DMS 273 (cell line): Measurements from ENCODE around the gene ADAD2.
"Not testable (repeated sequence)": the region's sequence is repeated elsewhere in the genome, so short reads cannot be mapped to it uniquely, and the experiment has no call there.

Source experiments
- DNase-seq: peaks from one replicate; lab custom pipeline; 2025; ENCODE audit not compliant: unreplicated experiment; lab: John Stamatoyannopoulos, UW

ADAD2 gene

GRCh38 chr16:84195201-84196093, 4.5 kb downstream of the ADAD2 start:
- no peak for DNase-seq

DNA sequence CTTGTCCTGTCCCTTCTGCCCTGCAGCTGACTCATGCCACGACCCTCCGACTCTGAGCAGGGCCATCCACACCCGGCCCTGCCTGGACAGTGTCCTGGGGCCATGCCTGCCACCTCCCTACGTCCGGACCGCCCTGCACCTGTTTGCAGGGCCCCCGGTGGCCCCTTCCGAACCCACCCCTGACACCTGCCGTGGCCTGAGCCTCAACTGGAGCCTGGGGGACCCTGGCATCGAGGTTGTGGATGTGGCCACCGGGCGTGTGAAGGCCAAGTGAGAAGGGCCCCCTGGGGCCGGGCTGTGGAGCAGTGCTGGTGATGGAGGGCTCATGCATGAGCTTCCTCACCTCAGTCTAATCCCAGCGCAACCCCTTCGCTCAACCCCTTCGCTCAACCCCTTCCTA, 5.1 kb downstream of the ADAD2 start:
- DNase-seq = no peak

GRCh38 chr16:84196727-84197394, 5.9 kb downstream of the ADAD2 start:
- DNase-seq = no peak

DNA sequence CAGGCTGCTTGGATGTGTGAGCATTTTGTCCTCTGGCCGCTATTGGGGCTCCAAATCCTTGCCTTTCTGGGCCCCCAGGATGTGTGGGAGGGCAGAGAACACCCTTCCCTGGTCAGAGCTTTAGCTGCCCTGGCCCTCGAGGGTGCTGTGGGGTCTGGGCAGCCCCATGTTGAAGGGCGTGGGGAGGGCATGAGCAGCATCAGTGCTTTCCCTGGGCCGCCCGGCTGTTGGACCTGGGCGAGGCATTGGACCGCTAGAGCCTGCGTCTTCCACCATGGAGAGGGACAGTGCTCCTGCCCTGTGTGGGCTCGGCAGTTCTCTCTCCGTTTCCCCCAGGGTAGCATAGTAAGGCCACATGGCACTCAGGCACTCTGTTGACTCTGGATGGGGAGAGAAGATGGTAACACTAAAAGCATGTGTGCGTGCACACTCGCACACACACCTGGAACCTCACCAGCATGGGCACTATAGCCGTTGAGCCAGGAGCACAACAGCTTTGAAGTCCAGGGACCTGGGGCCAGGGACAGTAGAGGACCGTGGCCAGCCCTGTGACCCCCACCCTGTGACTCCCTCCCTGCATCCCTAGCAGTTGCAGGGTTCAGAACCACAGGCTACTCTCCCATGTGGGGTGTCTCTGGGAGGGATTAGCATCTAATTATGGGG, 6.6 kb downstream of the ADAD2 start:
- no peak for DNase-seq

GRCh38 chr16:84198401-84198800, 7.4 kb downstream of the ADAD2 start:
- no peak for DNase-seq

- DNase-seq = no peak
Measured at GRCh38 chr16:84199097-84199496, 8.1 kb downstream of the ADAD2 start.

GRCh38 chr16:84199861-84200260, 8.9 kb downstream of the ADAD2 start:
- no peak for DNase-seq

DNA sequence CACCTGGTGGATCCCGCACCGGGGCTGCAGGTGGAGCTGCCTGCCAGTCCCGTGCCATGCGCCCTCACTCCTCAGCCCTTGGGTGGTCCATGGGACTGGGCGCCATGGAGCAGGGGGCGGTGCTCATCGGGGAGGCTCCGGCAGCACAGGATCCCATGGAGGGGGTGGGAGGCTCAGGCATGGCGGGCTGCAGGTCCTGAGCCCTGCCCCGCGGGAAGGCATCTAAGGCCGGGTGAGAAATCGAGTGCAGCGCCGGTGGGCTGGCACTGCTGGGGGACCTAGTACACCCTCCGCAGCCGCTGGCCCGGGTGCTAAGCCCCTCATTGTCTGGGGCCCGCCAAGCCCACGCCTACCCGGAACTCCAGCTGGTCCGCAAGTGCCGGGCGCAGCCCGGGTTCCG, 13.6 kb downstream of the ADAD2 start:
- not testable (repeated sequence) for DNase-seq

- DNase-seq = not testable (repeated sequence)
Measured at GRCh38 chr16:84205123-84205522, 14.2 kb downstream of the ADAD2 start.

- DNase-seq = no peak
Measured at GRCh38 chr16:84205976-84206691, 15.2 kb downstream of the ADAD2 start.

DNA sequence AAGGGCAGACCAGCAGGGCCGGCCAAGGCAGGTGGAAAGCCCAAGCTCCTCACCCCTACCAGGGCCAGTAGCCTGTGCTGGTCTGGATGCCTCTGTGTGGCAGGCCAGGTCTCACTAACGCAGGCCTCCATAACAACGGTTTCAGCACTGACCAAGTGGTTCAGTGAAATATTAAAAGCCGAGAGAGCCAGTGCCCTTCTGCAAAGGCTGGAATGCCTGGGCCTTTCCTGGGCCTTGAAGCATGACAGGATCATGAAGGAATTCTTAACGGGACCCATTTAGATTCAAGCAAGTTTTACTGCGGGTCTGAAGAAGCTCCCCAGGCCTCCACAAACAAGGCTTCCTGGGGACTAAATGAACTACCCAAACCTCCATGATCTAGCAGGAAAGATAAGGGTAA, 16.3 kb downstream of the ADAD2 start:
- no peak for DNase-seq

GRCh38 chr16:84207879-84208278, 16.9 kb downstream of the ADAD2 start:
- DNase-seq = peak; percentile 71

GRCh38 chr16:84209989-84210388, 19.0 kb downstream of the ADAD2 start:
- no peak for DNase-seq

DNA sequence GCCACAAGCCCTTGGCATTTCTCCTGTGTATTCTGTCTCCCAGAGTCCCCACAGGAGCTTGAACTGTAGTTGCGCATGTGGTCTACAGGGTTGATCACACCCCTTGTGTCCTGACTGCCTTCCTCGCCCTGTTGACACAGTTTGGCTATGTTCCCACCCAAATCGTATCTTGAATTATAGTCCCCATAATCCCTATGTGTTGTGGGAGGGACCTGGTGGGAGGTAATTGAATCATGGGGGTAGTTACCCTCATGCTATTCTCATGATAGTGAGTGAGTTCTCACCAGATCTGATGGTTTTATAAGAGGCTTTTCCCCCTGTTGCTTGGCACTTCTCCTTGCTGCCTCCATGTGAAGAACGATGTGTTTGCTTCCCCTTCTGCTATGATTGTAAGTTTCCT, 21.2 kb downstream of the ADAD2 start:
- no peak for DNase-seq

- DNase-seq = no peak
Measured at GRCh38 chr16:84212631-84213030, 21.7 kb downstream of the ADAD2 start.

DNA sequence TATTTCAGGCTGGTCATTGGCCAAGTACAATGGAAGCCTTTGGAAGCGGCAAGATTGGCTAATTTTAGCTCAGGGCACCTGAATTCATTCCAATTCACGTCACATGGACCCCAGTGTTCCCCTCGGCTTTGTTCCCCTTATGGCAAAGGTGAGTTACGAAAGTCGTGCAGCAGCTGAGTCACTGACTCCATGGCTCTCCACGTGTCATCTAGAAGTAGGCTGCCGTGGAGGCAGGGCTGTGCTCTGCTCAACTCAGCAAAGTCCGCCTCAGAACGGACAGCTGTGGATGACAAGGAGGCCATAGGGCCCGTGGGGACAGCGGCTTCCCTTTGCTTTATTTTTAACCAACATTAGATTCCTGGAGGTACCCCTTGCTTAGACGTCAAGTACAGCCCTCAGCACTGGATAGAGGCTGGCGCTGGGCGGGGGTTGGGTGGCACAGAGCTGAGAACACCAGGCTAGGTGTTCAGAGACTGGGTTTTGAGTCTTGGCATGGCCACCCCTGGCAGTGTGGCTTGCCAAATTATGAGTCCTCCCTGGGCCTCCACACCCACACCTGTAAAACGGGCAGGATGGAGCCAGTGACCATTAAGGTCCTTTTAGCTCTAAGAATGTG, 23.6 kb downstream of the ADAD2 start:
- no peak for DNase-seq

GRCh38 chr16:84215531-84215930, 24.6 kb downstream of the ADAD2 start:
- DNase-seq = no peak

DNA sequence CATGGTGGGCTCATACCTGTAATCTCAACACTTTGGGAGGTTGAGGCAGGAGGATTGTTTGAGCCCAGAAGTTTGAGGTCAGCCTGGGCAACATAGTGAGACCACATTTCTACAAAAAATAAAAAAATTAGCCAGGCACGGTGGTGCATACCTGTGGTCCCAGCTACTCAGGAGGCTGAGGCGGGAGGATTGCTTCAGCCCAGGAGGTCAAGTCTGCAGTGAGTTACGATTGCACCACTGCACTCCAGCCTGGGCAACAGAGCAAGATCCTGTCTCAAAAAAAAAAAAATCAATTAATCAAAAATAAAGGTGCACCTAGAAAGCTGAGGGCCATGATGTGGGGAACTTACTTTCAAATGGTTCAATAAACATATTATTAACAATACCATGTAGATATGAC, 25.2 kb downstream of the ADAD2 start:
- DNase-seq = not testable (repeated sequence)

- DNase-seq = no peak
Measured at GRCh38 chr16:84218176-84218823, 27.3 kb downstream of the ADAD2 start.

- DNase-seq = no peak
Measured at GRCh38 chr16:84218956-84219355, 28.0 kb downstream of the ADAD2 start.
